CD14-positive monocyte (primary cell): ENCODE results near the gene GAK. TPM values are rescaled to one million over a fixed set of nuclear protein-coding genes. Genes with fewer than 3 reads are reported as not detected.

Source experiments
- DNase-seq, 3 donors: peaks; one replicate each; pipeline ENCODE4 v3.0.0-alpha.2; 2011 to 2022
- H2AFZ ChIP-seq: 2 replicates; pipeline ENCODE4 v1.6.0; 2012; ENCODE audit warnings: mild to moderate bottlenecking, low read depth, low read length, inconsistent platforms; ENCODE audit not compliant: insufficient read depth, poor library complexity, severe bottlenecking
- H3K27ac ChIP-seq, 2 donors: 1 replicate in 1 of 2; 2 replicates in 1 of 2; pipeline ENCODE4 v1.5.1; 2012 to 2013; ENCODE audit warnings: low read length in 2 of 2, control low read depth in 1 of 2, inconsistent platforms in 1 of 2, low read depth in 1 of 2, mild to moderate bottlenecking in 1 of 2
- H3K27me3 ChIP-seq, 2 donors: one replicate each; pipeline versions ENCODE4 v1.6.0 to v1.6.1; 2011 to 2013; ENCODE audit warnings: low read length in 2 of 2; ENCODE audit not compliant: control insufficient read depth in 2 of 2, insufficient read depth in 2 of 2
- H3K36me3 ChIP-seq, 2 donors: replicated peaks in 1 of 2; 1 replicate in 1 of 2; 2 replicates in 1 of 2; pipeline versions ENCODE4 v1.5.1 to v1.6.1; 2012 to 2013; ENCODE audit warnings: low read length in 2 of 2, control low read depth in 1 of 2, inconsistent platforms in 1 of 2, mild to moderate bottlenecking in 1 of 2; ENCODE audit not compliant: insufficient read depth in 2 of 2, control insufficient read depth in 1 of 2
- H3K4me1 ChIP-seq, 2 donors: 1 replicate in 1 of 2; 2 replicates in 1 of 2; pipeline versions ENCODE4 v1.5.1 to v1.6.1; 2012 to 2013; ENCODE audit warnings: low read length in 2 of 2, control low read depth in 1 of 2, inconsistent platforms in 1 of 2, mild to moderate bottlenecking in 1 of 2, moderate library complexity in 1 of 2; ENCODE audit not compliant: insufficient read depth in 2 of 2, control insufficient read depth in 1 of 2
- H3K4me2 ChIP-seq: replicated peaks from 2 replicates; pipeline ENCODE3; 2012; ENCODE audit warnings: low read length, moderate library complexity, mild to moderate bottlenecking; ENCODE audit not compliant: poor library complexity, severe bottlenecking; ENCODE audit errors: extremely low read depth
- H3K4me3 ChIP-seq, 3 experiments: fragments of 200-600 bp in 1 of 3; sonication (generic) in 1 of 3; replicated peaks in 1 of 3; 1 replicate in 2 of 3; 2 replicates in 1 of 3; pipeline ENCODE4 v1.5.1; 2011 to 2013; ENCODE audit warnings: low read length in 3 of 3, mild to moderate bottlenecking in 3 of 3, control low read depth in 2 of 3, low read depth in 2 of 3, inconsistent platforms in 1 of 3, moderate library complexity in 1 of 3
- H3K79me2 ChIP-seq: 2 replicates; pipeline ENCODE4 v1.6.0; 2012; ENCODE audit warnings: mild to moderate bottlenecking, control low read depth, inconsistent platforms, low read length, moderate library complexity; ENCODE audit not compliant: insufficient read depth
- H3K9ac ChIP-seq: 2 replicates; pipeline ENCODE4 v1.6.0; 2017; ENCODE audit warnings: low read length, mild to moderate bottlenecking; ENCODE audit not compliant: insufficient read depth, poor library complexity, severe bottlenecking
- H3K9me3 ChIP-seq, 2 donors: replicated peaks in 1 of 2; 1 replicate in 1 of 2; 2 replicates in 1 of 2; pipeline versions ENCODE4 v1.5.1 to v1.6.1; 2012 to 2013; ENCODE audit warnings: low read length in 2 of 2, control low read depth in 1 of 2; ENCODE audit not compliant: control insufficient read depth in 1 of 2, insufficient read depth in 1 of 2
- H4K20me1 ChIP-seq: 2 replicates; pipeline ENCODE4 v1.6.0; 2012; ENCODE audit warnings: mild to moderate bottlenecking, low read length, control low read depth, moderate library complexity; ENCODE audit not compliant: insufficient read depth
- H3K27ac Mint-ChIP-seq, 7 donors: one replicate each; pipeline ENCODE4 v1.8.0; 2020; ENCODE audit warnings: mild to moderate bottlenecking in 7 of 7, mixed read lengths in 7 of 7, moderate library complexity in 6 of 7, inconsistent platforms in 2 of 7
- H3K27me3 Mint-ChIP-seq, 3 donors: one replicate each; pipeline ENCODE4 v1.8.0; 2021 to 2022; ENCODE audit warnings: low read depth in 3 of 3, mild to moderate bottlenecking in 3 of 3, mixed read lengths in 3 of 3, moderate library complexity in 3 of 3, inconsistent platforms in 1 of 3
- H3K36me3 Mint-ChIP-seq, 2 donors: one replicate each; pipeline ENCODE4 v1.8.0; 2020; ENCODE audit warnings: mixed read lengths in 2 of 2, inconsistent platforms in 1 of 2, mild to moderate bottlenecking in 1 of 2
- H3K4me1 Mint-ChIP-seq: one replicate; pipeline ENCODE4 v1.8.0; 2020; ENCODE audit warnings: mild to moderate bottlenecking, mixed read lengths
- H3K4me3 Mint-ChIP-seq, 2 donors: one replicate each; pipeline ENCODE4 v1.8.0; 2020; ENCODE audit warnings: mild to moderate bottlenecking in 2 of 2, mixed read lengths in 2 of 2, moderate library complexity in 1 of 2
- H3K9me3 Mint-ChIP-seq, 7 donors: one replicate each; pipeline ENCODE4 v1.8.0; 2020 to 2022; ENCODE audit warnings: mixed read lengths in 7 of 7, mild to moderate bottlenecking in 6 of 7, moderate library complexity in 6 of 7, inconsistent platforms in 2 of 7
- WGBS: methylation state at CpG from one replicate; pipeline ENCODE4 v1.1.5; 2013; ENCODE audit warnings: missing lambda C conversion rate; ENCODE audit not compliant: insufficient coverage; 5-methylcytosine and 5-hydroxymethylcytosine counted together
- intact Hi-C, 2 donors: fragments of 100-400 bp; cut with micrococcal nuclease; formaldehyde crosslinking; loops; one replicate each; pipeline versions ENCODE4 v1.15.0 to v1.15.1; 2023
- polyA plus RNA-seq, 3 donors: library from polyadenylated mRNA; depleted of rRNA in 1 of 3; unstranded in 2 of 3; stranded (reverse) in 1 of 3; fragments of 300-500 nt in 2 of 3; fragments of >200 nt in 1 of 3; fragmentation: Illumina TruSeq in 2 of 3; gene quantifications; 1 replicate in 2 of 3; 2 replicates in 1 of 3; pipeline ENCODE4 v1.2.3, GENCODE V29; 2012 to 2021
- TF ChIP-seq, protein P1 (sequence below): fragments of 200-600 bp; IDR thresholded peaks from one replicate; pipeline ENCODE4 v1.8.0; 2022; ENCODE audit warnings: antibody characterized with exemption, mild to moderate bottlenecking

GAK gene
- polyA plus RNA-seq, 3 donors: 40.3 to 88.7 (median 54.9) TPM

DNA sequence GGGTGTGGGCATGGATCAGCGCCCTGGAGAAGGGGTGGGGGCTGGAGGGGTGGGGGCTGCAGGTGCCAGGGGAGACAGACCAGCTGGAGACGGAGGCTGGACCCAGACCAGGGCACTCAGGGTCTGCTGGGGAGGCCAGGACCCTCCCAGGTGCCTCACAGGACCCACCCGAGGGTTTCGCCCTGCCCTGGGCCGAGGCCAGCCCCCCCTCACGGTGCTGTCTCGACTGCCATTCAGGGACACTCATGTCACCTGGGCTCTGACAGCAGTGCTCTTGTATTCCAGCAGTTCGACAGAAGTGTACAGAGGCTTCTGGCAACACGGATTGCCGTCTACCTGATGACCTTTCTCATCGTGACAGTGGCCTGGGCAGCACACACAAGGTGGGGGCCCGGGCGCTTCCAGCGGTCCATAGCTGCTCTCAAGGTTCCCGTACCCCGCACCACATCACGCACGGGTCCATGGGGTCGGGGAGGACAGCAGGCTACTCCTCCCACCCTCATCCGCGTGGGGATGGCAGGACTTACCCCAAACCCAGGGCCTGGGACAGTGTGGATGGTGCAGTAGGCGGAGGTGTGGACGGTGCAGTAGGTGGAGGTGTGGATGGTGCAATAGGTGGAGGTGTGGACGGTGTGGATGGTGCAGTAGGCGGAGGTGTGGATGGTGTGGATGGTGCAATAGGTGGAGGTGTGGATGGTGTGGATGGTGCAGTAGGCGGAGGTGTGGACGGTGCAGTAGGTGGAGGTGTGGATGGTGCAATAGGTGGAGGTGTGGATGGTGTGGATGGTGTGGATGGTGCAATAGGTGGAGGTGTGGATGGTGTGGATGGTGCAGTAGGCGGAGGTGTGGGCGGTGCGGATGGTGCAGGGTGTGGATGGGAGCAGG lies 18.3 kb upstream of the GAK start:
- Histone ChIP-seq H4K20me1 (peaks cover 43% of the 10 kb centered on the region), H3K4me1 (no peaks in the 10 kb centered on the region), H3K9me3 (no peaks in the 10 kb centered on the region), H2AFZ (no peak overlapping the region), H3K27me3 (peaks cover 0 to 4% of the 10 kb centered on the region in 2 donors), H3K36me3 (peaks cover 26 to 43% of the 10 kb centered on the region in 2 donors), H3K27ac (no peak overlapping the region), H3K4me2 (no peak overlapping the region), H3K4me3 (no peak overlapping the region), H3K79me2 (peaks cover 6% of the 10 kb centered on the region), H3K9ac (no peak overlapping the region)
- intact Hi-C loops: no loop called here
- Mint-ChIP-seq H3K36me3 (peaks cover 38 to 49% of the 10 kb centered on the region in 2 donors), H3K9me3 (peaks cover 0 to 6% (median 0%) of the 10 kb centered on the region in 7 donors), H3K4me3 (no peak overlapping the region), H3K27me3 (peaks cover 0 to 10% (median 2%) of the 10 kb centered on the region in 3 donors), H3K4me1 (peaks cover 3% of the 10 kb centered on the region), H3K27ac (no peak overlapping the region)
- no peak for DNase-seq
- 92% methylated on average over 19 of the region's 30 CpGs for WGBS
- TF ChIP-seq, protein P1, sequence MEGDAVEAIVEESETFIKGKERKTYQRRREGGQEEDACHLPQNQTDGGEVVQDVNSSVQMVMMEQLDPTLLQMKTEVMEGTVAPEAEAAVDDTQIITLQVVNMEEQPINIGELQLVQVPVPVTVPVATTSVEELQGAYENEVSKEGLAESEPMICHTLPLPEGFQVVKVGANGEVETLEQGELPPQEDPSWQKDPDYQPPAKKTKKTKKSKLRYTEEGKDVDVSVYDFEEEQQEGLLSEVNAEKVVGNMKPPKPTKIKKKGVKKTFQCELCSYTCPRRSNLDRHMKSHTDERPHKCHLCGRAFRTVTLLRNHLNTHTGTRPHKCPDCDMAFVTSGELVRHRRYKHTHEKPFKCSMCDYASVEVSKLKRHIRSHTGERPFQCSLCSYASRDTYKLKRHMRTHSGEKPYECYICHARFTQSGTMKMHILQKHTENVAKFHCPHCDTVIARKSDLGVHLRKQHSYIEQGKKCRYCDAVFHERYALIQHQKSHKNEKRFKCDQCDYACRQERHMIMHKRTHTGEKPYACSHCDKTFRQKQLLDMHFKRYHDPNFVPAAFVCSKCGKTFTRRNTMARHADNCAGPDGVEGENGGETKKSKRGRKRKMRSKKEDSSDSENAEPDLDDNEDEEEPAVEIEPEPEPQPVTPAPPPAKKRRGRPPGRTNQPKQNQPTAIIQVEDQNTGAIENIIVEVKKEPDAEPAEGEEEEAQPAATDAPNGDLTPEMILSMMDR: no peak

DNA sequence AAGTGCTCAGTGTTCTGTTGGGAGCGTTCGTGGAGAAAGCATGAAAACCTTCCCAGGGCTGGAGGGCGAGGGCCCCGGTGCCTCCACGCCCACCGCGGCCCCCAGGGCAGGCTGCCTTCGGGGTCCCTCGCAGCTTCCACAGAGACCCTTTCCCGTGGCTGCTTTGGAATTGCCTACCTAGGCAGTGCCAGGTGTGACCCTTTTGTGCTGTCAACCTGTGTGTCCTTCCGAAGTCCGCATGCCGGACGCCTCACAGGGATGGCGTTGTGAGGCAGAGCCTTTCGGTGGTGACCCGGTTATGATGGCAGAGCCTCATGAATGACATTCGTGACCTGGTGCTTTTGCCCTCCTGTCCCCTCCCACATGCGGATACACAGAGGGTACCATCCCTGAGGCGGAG lies 17.5 kb upstream of the GAK start:
- H3K27ac ChIP-seq: no peak overlapping the region
- H2AFZ ChIP-seq: no peak overlapping the region
- H3K4me3 ChIP-seq: no peak overlapping the region
- no peak overlapping the region for H3K9ac ChIP-seq
- WGBS: over 99% methylated on average over 18 of the region's 20 CpGs
- no peak overlapping the region for H3K4me2 ChIP-seq
- H3K27me3 ChIP-seq: peaks cover 0 to 4% of the 10 kb centered on the region in 2 donors
- H3K4me1 ChIP-seq: no peaks in the 10 kb centered on the region
- TF ChIP-seq, protein P1: no peak
- peaks cover 38 to 46% of the 10 kb centered on the region in 2 donors for H3K36me3 Mint-ChIP-seq
- peaks cover 18 to 36% of the 10 kb centered on the region in 2 donors for H3K36me3 ChIP-seq
- H4K20me1 ChIP-seq: peaks cover 50% of the 10 kb centered on the region
- H3K4me3 Mint-ChIP-seq: no peak overlapping the region
- H3K27me3 Mint-ChIP-seq: peaks cover 0 to 14% (median 2%) of the 10 kb centered on the region in 3 donors
- DNase-seq: no peak
- peaks cover 3% of the 10 kb centered on the region for H3K4me1 Mint-ChIP-seq
- H3K9me3 ChIP-seq: no peaks in the 10 kb centered on the region
- H3K9me3 Mint-ChIP-seq: peaks cover 0 to 8% (median 0%) of the 10 kb centered on the region in 7 donors
- H3K79me2 ChIP-seq: peaks cover 10% of the 10 kb centered on the region
- intact Hi-C loops: no loop called here
- H3K27ac Mint-ChIP-seq: no peak overlapping the region
